GM23248 (cell line): ENCODE data around the gene KIF2A.

ENCODE experiments used
- EZH2 ChIP-seq: fragments of 200-600 bp; sonication (generic); IDR thresholded peaks from 2 replicates; pipeline ENCODE4 v1.6.1; 2018; ENCODE audit warnings: antibody characterized with exemption, mild to moderate bottlenecking; ENCODE audit not compliant: insufficient read depth, poor library complexity, severe bottlenecking
- EZH2phosphoT487 ChIP-seq: fragments of 200-600 bp; sonication (generic); IDR thresholded peaks from 2 replicates; pipeline ENCODE4 v1.6.1; 2018; ENCODE audit warnings: antibody characterized with exemption, moderate library complexity, mild to moderate bottlenecking, low read depth; ENCODE audit not compliant: insufficient read depth

DNA sequence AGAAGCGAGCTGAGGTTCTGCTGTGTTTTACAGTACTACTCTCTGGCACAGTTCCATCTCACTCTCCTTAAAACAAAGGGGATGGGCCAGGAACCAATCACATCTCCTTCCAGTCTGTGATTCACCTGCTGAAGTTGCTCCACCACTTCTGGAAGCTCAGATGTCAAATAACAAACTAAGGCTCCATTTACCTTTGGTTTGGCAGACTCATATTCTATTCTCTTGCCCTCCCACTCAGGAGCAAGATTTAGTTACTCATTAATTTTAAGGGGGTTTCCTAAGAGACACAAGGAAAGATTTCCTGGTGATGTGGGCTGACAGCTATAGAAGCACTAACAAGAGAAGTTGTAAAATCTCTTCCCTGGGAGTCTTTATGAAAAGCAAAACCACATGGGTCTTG, 37.8 kb upstream of the KIF2A start:
- TF ChIP-seq EZH2phosphoT487, result no peak
- TF ChIP-seq EZH2, result no peak
